Keratinocyte (primary cell): ENCODE data around the gene MS4A6A. TPM values are rescaled to one million over a fixed set of nuclear protein-coding genes. Genes with fewer than 3 reads are reported as not detected.

Experiments used
- DNase-seq: peaks from one replicate; pipeline ENCODE4 v3.0.0-alpha.2; 2011; ENCODE audit warnings: low read depth, missing footprints, low spot score
- FAIRE-seq: peaks from 2 replicates; lab custom pipeline; 2011; peaks lifted over from hg19 to GRCh38; lab: Jason Lieb, UNC
- H2AFZ ChIP-seq: 2 replicates; pipeline ENCODE4 v1.6.0; 2012; ENCODE audit warnings: low read length, control low read depth, inconsistent platforms; ENCODE audit not compliant: control insufficient read depth
- H3K27ac ChIP-seq: 2 replicates; pipeline ENCODE4 v1.5.1; 2011; ENCODE audit warnings: low read length; ENCODE audit not compliant: control insufficient read depth, insufficient read depth
- H3K27me3 ChIP-seq: 3 replicates; pipeline ENCODE4 v1.6.0; 2011; ENCODE audit warnings: low read length; ENCODE audit not compliant: control insufficient read depth, insufficient read depth; ENCODE audit errors: extremely low read depth
- H3K36me3 ChIP-seq, 2 experiments: 2 replicates in 1 of 2; 3 replicates in 1 of 2; pipeline ENCODE4 v1.5.1; 2011; ENCODE audit warnings: low read length in 2 of 2, mild to moderate bottlenecking in 1 of 2; ENCODE audit not compliant: control insufficient read depth in 2 of 2, insufficient read depth in 2 of 2; ENCODE audit errors: extremely low read depth in 1 of 2
- H3K4me1 ChIP-seq: 3 replicates; pipeline ENCODE4 v1.5.1; 2011; ENCODE audit warnings: low read length; ENCODE audit not compliant: control insufficient read depth, insufficient read depth; ENCODE audit errors: extremely low read depth
- H3K4me2 ChIP-seq: 3 replicates; pipeline ENCODE4 v1.6.0; 2011; ENCODE audit warnings: low read depth, low read length; ENCODE audit not compliant: control insufficient read depth, insufficient read depth; ENCODE audit errors: extremely low read depth
- H3K4me3 ChIP-seq, 3 experiments: fragments of 200-600 bp in 1 of 3; sonication (generic) in 1 of 3; 2 replicates in 2 of 3; 3 replicates in 1 of 3; pipeline ENCODE4 v1.5.1; 2011 to 2016; ENCODE audit warnings: low read length in 3 of 3, mild to moderate bottlenecking in 3 of 3, control low read depth in 2 of 3, inconsistent platforms in 1 of 3, low read depth in 1 of 3, mixed read lengths in 1 of 3, mixed run types in 1 of 3, moderate library complexity in 1 of 3; ENCODE audit not compliant: control insufficient read depth in 2 of 3, insufficient read depth in 2 of 3; ENCODE audit errors: extremely low read depth in 1 of 3
- H3K79me2 ChIP-seq: 2 replicates; pipeline ENCODE4 v1.6.0; 2012; ENCODE audit warnings: low read length; ENCODE audit not compliant: control insufficient read depth, insufficient read depth
- H3K9ac ChIP-seq: 3 replicates; pipeline ENCODE4 v1.6.0; 2011; ENCODE audit warnings: low read length; ENCODE audit not compliant: control insufficient read depth, insufficient read depth; ENCODE audit errors: extremely low read depth
- H3K9me1 ChIP-seq: 3 replicates; pipeline ENCODE4 v1.6.0; 2011; ENCODE audit warnings: low read length; ENCODE audit not compliant: control insufficient read depth, insufficient read depth; ENCODE audit errors: extremely low read depth
- H3K9me3 ChIP-seq: 2 replicates; pipeline ENCODE4 v1.5.1; 2012; ENCODE audit warnings: low read depth, low read length; ENCODE audit not compliant: control insufficient read depth
- H4K20me1 ChIP-seq: 3 replicates; pipeline ENCODE4 v1.6.0; 2011; ENCODE audit warnings: low read length; ENCODE audit not compliant: control insufficient read depth, insufficient read depth; ENCODE audit errors: extremely low read depth
- EZH2 ChIP-seq: IDR thresholded peaks from one replicate; pipeline ENCODE4 v1.6.1; 2012; ENCODE audit warnings: inconsistent platforms, mild to moderate bottlenecking, low read length, moderate library complexity
- dilution Hi-C: fragments of 300-500 bp; cut with MboI; formaldehyde crosslinking; loops from one replicate; pipeline ENCODE4 v1.7.0; 2020; ENCODE audit warnings: low sequenced_read_pairs; ENCODE audit not compliant: extremely low pct_ligation_motif_present
- polyA plus RNA-seq, 5 experiments: library from polyadenylated mRNA; depleted of rRNA in 3 of 5; stranded (reverse) in 3 of 5; stranded (forward) in 1 of 5; unstranded in 1 of 5; fragments of >200 nt; gene quantifications; 1 replicate in 1 of 5; 2 replicates in 3 of 5; 3 replicates in 1 of 5; pipeline versions ENCODE4 v1.2.1 to v1.2.3, GENCODE V29; 2011 to 2012; ENCODE audit warnings: missing spikeins in 2 of 5, low read depth in 1 of 5, low replicate concordance in 1 of 5
- TF ChIP-seq, protein P1 (sequence below), 3 experiments: IDR thresholded peaks in 1 of 3; conservative IDR thresholded peaks in 1 of 3; optimal IDR thresholded peaks in 1 of 3; 2 replicates in 2 of 3; 3 replicates in 1 of 3; pipeline versions ENCODE3 to v1.5.1; 2011; ENCODE audit warnings: low read length in 3 of 3, mild to moderate bottlenecking in 3 of 3, moderate library complexity in 2 of 3, control low read depth in 1 of 3, inconsistent platforms in 1 of 3; ENCODE audit not compliant: insufficient read depth in 2 of 3; ENCODE audit errors: extremely low read depth in 1 of 3

Gene MS4A6A
- polyA plus RNA-seq, 1 donor (not counting 4 experiments of a cell fraction or from before 2014, with no cell fraction given), result not detected

DNA sequence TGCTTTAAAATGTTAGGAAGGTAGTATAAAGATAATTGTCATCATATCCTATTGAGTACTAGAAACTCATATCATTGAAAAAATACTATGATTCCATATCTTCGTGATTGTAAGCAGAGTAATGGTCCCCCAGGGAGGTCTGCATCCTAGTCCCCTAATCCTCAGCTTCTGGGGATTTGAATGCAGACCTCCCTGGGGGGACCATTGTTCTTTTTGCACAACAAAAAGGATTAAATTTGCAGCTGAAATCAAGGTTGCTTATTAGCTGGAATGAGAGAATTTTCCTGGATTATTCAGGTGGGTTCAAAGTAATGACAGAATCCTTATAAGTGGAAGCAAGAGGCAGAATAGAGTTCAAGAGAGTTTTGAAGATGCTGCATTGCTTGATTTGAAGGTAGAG lies 26.1 kb upstream of the MS4A6A start:
- Histone ChIP-seq H3K27me3 (no peaks in the 10 kb centered on the region), H4K20me1 (no peaks in the 10 kb centered on the region), H3K9me3 (no peaks in the 10 kb centered on the region), H3K4me2 (no peak overlapping the region), H2AFZ (no peak overlapping the region), H3K27ac (no peak overlapping the region), H3K9me1 (no peaks in the 10 kb centered on the region), H3K36me3 (no peaks in the 10 kb centered on the region), H3K79me2 (no peaks in the 10 kb centered on the region), H3K4me3 (no peak overlapping the region), H3K9ac (no peak overlapping the region), H3K4me1 (no peaks in the 10 kb centered on the region)
- TF ChIP-seq, protein P1, sequence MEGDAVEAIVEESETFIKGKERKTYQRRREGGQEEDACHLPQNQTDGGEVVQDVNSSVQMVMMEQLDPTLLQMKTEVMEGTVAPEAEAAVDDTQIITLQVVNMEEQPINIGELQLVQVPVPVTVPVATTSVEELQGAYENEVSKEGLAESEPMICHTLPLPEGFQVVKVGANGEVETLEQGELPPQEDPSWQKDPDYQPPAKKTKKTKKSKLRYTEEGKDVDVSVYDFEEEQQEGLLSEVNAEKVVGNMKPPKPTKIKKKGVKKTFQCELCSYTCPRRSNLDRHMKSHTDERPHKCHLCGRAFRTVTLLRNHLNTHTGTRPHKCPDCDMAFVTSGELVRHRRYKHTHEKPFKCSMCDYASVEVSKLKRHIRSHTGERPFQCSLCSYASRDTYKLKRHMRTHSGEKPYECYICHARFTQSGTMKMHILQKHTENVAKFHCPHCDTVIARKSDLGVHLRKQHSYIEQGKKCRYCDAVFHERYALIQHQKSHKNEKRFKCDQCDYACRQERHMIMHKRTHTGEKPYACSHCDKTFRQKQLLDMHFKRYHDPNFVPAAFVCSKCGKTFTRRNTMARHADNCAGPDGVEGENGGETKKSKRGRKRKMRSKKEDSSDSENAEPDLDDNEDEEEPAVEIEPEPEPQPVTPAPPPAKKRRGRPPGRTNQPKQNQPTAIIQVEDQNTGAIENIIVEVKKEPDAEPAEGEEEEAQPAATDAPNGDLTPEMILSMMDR (optimal IDR thresholded peaks at IDR 0.05 in 1 of 3, IDR thresholded peaks at IDR 0.05 in 1 of 3, conservative IDR thresholded peaks at IDR 0.05 in 1 of 3; ENCODE audit: extremely low read depth in 1 of 3, insufficient read depth in 2 of 3, low read length in 3 of 3), result no peak
- no peak for TF ChIP-seq EZH2
- FAIRE-seq (no peak), DNase-seq (no peak)
- dilution Hi-C loops, result no loop called here

DNA sequence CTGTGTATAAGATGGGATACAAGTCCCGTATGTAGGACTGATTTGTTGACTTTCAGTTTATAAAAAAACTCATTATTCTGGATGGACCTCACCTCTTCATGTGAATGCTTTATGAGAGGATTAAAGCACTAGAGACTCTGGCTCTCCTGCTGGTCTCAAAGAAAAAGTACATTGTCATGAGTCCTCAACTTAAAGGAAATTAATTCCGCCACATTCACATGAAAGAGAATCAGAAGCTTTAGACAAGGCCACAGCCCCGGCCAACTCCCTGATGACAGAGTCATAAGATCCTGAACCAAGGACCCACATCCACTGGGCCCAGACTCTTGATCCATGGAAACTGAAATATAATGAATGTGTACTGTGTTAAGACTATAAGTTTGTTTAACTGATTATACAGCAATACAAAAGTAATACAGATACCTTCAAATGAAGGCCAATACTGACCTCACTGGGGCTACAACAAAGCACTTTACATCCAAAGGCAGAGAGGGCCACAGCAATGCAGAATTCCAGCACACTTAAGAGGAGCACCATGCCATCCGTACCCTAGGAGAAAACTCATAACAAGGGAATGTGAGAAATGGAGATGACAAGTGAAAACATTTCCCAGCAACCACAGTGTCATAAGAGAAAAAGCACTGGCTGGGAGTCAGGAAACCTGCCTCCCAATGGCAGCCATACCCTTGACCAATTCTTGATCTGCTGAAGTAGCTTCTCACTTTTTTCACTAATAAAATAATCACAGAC lies 25.4 kb upstream of the MS4A6A start:
- H4K20me1 ChIP-seq, result no peaks in the 10 kb centered on the region
- H3K27me3 ChIP-seq, result no peaks in the 10 kb centered on the region
- no peak overlapping the region for H3K4me2 ChIP-seq
- TF ChIP-seq EZH2, result no peak
- TF ChIP-seq, protein P1 (optimal IDR thresholded peaks at IDR 0.05 in 1 of 3, IDR thresholded peaks at IDR 0.05 in 1 of 3, conservative IDR thresholded peaks at IDR 0.05 in 1 of 3; ENCODE audit: extremely low read depth in 1 of 3, insufficient read depth in 2 of 3, low read length in 3 of 3), result no peak
- H3K9me3 ChIP-seq, result no peaks in the 10 kb centered on the region
- no peak overlapping the region for H3K4me3 ChIP-seq
- DNase-seq (no peak), FAIRE-seq (no peak)
- H3K79me2 ChIP-seq, result no peaks in the 10 kb centered on the region
- no peaks in the 10 kb centered on the region for H3K36me3 ChIP-seq
- dilution Hi-C loops, result no loop called here
- no peak overlapping the region for H2AFZ ChIP-seq
- no peak overlapping the region for H3K9ac ChIP-seq
- H3K4me1 ChIP-seq, result no peaks in the 10 kb centered on the region
- no peaks in the 10 kb centered on the region for H3K9me1 ChIP-seq
- no peak overlapping the region for H3K27ac ChIP-seq
